Coronary artery (tissue), 2 donors: Measurements from ENCODE around the gene VWA8.
A peak's percentile ranks its signal among the peaks of the same experiment; 100 is the strongest.

ENCODE experiments used
- DNase-seq: peaks from one replicate; pipeline ENCODE4 v3.0.0-alpha.2; 2017; ENCODE audit warnings: low spot score
- H3K27ac ChIP-seq, 2 donors: fragments of 200-600 bp; sonication (generic); one replicate each; pipeline ENCODE4 v1.5.1; 2016 to 2019
- H3K4me3 ChIP-seq: fragments of 200-600 bp; sonication (generic); 2 replicates; pipeline ENCODE4 v1.5.1; 2016; ENCODE audit warnings: mild to moderate bottlenecking, moderate library complexity
- TF ChIP-seq, protein P1 (sequence below): fragments of 200-600 bp; sonication (generic); IDR thresholded peaks from one replicate; pipeline ENCODE4 v1.5.1; 2019; ENCODE audit warnings: antibody characterized with exemption

VWA8 gene

DNA sequence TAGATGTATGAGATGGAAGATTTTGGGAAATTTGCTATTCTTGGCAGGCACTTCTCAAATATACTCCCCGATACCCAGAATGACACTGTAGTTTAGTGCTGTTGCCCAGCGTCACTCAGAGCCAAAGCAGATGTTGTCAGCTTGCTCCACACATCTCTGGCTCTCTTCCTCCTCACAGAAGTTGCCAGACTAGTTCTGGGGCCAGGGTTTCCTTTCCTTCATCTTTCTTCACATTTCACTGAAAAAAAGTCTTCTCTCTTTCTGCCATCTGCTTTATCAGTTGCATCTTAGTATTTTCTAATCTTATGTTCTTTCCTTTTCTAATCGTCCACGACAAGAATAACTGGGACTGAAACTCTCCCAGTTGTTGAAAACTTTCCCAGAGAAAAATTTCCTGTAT, 252.2 kb downstream of the VWA8 start:
- TF ChIP-seq, protein P1, sequence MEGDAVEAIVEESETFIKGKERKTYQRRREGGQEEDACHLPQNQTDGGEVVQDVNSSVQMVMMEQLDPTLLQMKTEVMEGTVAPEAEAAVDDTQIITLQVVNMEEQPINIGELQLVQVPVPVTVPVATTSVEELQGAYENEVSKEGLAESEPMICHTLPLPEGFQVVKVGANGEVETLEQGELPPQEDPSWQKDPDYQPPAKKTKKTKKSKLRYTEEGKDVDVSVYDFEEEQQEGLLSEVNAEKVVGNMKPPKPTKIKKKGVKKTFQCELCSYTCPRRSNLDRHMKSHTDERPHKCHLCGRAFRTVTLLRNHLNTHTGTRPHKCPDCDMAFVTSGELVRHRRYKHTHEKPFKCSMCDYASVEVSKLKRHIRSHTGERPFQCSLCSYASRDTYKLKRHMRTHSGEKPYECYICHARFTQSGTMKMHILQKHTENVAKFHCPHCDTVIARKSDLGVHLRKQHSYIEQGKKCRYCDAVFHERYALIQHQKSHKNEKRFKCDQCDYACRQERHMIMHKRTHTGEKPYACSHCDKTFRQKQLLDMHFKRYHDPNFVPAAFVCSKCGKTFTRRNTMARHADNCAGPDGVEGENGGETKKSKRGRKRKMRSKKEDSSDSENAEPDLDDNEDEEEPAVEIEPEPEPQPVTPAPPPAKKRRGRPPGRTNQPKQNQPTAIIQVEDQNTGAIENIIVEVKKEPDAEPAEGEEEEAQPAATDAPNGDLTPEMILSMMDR: no peak
- Histone ChIP-seq H3K27ac (peak overlapping the region; percentile 70 to 73), H3K4me3 (no peak overlapping the region)
- DNase-seq: no peak

DNA sequence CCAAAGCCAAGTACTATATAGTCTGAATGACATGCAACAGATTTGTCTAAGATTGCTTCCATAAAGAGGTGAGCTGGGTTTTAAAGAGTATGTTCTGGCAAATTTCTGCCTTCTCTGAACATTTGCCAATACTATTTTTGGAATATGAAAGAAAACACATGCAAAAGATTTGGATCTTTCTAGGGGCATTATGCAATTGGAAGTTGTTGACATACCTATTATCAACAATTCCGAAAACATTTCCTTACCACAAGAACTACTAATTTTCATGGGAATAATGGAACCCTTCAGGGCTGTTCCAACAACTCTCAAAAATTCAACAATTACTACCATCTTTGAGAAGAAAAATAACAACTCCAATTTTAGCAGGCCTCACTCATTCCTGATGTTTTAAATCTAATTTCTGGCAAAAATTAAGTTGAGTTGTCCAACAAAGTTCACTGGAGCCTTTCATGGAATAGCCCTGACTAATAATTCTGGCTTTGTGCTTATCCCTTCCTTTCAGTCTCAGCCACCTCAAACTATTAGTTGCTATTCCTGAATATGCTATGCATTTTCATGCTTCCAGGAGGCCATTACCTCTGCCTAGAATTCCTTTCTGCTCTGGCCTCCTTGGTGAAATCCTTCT, 253.6 kb downstream of the VWA8 start:
- TF ChIP-seq, protein P1: no peak
- Histone ChIP-seq H3K27ac (peak overlapping the region; percentile 70 to 82), H3K4me3 (no peak overlapping the region)
- no peak for DNase-seq

- DNase-seq: no peak
- Histone ChIP-seq H3K4me3 (no peak overlapping the region), H3K27ac (peak overlapping the region; percentile 70 to 82)
- TF ChIP-seq, protein P1: no peak
These were observed 254.8 kb downstream of the VWA8 start for GRCh38 chr13:41706152-41706551.

DNA sequence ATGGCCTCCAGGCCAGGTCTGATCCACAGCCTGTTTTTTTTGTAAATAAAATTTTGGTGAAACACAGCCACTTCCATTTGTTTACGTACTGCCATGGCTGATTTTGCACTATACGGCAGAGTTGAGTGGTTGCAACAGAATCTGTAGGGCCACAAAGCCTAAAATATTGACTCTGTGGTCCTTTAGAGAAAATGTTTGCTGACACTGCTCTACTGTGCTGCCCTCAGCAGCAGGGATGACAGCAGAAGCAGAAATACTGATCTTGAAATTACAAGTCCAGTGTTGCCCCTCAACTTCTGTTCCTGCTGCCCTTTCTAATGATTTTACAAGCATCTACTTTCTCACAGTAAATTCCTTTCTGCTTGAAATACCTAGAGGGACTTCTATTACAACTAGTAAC, 258.4 kb downstream of the VWA8 start:
- TF ChIP-seq, protein P1: no peak
- no peak overlapping the region for H3K4me3 ChIP-seq
- no peak for DNase-seq
- H3K27ac ChIP-seq: peak overlapping the region in 1 of 2 donors; percentile 24

DNA sequence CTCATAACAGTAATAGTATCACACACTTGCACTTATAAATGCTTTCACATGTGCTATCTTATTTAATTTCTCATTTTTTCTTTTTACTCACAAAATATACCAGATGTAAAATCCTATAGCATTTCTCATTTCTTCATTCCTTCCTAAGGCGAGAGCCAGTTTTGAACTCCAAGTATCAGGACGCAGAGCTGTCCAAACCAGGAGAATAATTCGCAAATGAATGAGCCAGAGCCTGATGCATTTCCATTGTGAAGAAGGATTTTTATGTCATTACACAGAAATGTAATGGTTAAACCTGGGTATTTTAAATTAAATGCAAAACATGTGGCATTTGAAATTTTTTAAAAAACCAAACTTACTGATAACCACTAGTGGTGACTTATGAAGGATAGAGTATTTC, 259.2 kb downstream of the VWA8 start:
- no peak for DNase-seq
- Histone ChIP-seq H3K4me3 (no peak overlapping the region), H3K27ac (no peak overlapping the region)
- TF ChIP-seq, protein P1: no peak

DNA sequence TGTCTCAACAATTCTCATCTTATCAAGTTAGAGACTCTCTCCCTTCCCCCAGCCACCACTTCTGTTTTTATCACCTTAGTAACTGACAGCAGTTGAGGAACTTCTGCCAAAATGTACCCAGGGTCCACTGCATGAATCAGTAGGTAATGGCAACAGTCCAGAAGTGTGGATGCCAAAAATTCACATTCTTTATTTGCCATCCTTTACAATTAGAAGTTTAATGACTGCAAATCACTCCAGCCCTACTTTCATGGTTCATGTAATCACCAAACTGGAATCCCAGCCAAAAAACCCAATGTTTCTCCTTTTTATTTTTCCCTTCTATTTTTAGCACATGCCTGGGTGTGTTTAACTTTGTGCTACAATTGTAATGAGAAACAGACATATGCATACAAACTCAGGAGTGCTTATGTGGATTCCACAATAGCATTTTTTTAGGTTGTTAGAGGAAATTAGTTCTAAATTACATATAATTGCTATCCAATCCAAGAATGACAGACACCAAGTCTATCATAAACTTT, 260.1 kb downstream of the VWA8 start:
- no peak for DNase-seq
- Histone ChIP-seq H3K4me3 (no peak overlapping the region), H3K27ac (peak overlapping the region in 1 of 2 donors; percentile 37)
- TF ChIP-seq, protein P1: no peak

GRCh38 chr13:41699759-41700158, 261.1 kb downstream of the VWA8 start:
- DNase-seq: no peak
- no peak overlapping the region for H3K4me3 ChIP-seq
- no peak overlapping the region for H3K27ac ChIP-seq
- TF ChIP-seq, protein P1: no peak
